HFFc6 (cell line): ENCODE data around the gene GLRA3. TPM values are rescaled to one million over a fixed set of nuclear protein-coding genes. Genes with fewer than 3 reads are reported as not detected.

Experiments used
- DNase-seq: peaks from one replicate; pipeline ENCODE4 v3.0.0-alpha.2; 2018
- H3K27ac Mint-ChIP-seq: 2 replicates; pipeline ENCODE4 v1.8.0; 2020; ENCODE audit warnings: mild to moderate bottlenecking, mixed read lengths
- H3K27me3 Mint-ChIP-seq: 2 replicates; pipeline ENCODE4 v1.8.0; 2021; ENCODE audit warnings: mild to moderate bottlenecking, moderate library complexity, mixed read lengths; ENCODE audit not compliant: insufficient read depth
- H3K36me3 Mint-ChIP-seq: 2 replicates; pipeline ENCODE4 v1.8.0; 2021; ENCODE audit warnings: low read depth, mixed read lengths
- H3K4me1 Mint-ChIP-seq: 2 replicates; pipeline ENCODE4 v1.8.0; 2020; ENCODE audit warnings: low read depth, mixed read lengths
- H3K4me3 Mint-ChIP-seq: 2 replicates; pipeline ENCODE4 v1.8.0; 2020; ENCODE audit warnings: mild to moderate bottlenecking, moderate library complexity, mixed read lengths
- H3K9me3 Mint-ChIP-seq: 2 replicates; pipeline ENCODE4 v1.8.0; 2020; ENCODE audit warnings: mild to moderate bottlenecking, mixed read lengths
- total RNA-seq, 6 experiments: library from RNA; stranded (reverse); fragmentation: NEBNext Ultra II Directional; extraction: Animal tissue kit (Norgen Biotek cat#: 25700); gene quantifications; 2 replicates in 1 of 6; 3 replicates in 5 of 6; pipeline ENCODE4 v1.2.3, GENCODE V29; 2021
- TF ChIP-seq, protein P1 (sequence below): fragments of 200-600 bp; sonication (generic); IDR thresholded peaks from 2 replicates; pipeline ENCODE4 v1.5.0; 2021; ENCODE audit warnings: antibody characterized with exemption, mild to moderate bottlenecking

Gene GLRA3
- total RNA-seq, 6 experiments from 2014 or later: not detected

DNA sequence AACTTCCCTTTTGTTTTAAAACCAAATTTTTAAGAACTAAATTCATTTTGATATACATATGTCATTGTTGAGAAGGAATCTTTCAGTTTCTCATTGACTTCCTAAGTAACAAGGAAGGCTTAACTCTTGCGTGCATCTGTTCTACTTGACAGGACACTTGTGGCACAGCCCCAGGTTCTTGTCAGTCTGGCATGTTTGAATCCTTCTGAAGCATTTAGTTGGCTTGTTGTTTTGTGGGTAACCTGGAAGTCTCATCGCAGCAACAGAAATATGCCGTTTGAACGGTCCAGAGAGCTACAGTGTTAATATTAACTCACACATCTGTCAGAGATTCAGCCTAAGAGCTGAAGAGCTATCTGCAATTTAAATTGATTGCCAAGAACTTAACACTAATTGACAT, 76.0 kb downstream of the GLRA3 start:
- Mint-ChIP-seq H3K36me3 (no peaks in the 10 kb centered on the region), H3K4me3 (no peak overlapping the region), H3K27ac (no peak overlapping the region), H3K27me3 (no peaks in the 10 kb centered on the region), H3K9me3 (peaks cover 11% of the 10 kb centered on the region), H3K4me1 (no peaks in the 10 kb centered on the region)
- TF ChIP-seq, protein P1, sequence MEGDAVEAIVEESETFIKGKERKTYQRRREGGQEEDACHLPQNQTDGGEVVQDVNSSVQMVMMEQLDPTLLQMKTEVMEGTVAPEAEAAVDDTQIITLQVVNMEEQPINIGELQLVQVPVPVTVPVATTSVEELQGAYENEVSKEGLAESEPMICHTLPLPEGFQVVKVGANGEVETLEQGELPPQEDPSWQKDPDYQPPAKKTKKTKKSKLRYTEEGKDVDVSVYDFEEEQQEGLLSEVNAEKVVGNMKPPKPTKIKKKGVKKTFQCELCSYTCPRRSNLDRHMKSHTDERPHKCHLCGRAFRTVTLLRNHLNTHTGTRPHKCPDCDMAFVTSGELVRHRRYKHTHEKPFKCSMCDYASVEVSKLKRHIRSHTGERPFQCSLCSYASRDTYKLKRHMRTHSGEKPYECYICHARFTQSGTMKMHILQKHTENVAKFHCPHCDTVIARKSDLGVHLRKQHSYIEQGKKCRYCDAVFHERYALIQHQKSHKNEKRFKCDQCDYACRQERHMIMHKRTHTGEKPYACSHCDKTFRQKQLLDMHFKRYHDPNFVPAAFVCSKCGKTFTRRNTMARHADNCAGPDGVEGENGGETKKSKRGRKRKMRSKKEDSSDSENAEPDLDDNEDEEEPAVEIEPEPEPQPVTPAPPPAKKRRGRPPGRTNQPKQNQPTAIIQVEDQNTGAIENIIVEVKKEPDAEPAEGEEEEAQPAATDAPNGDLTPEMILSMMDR: no peak
- no peak for DNase-seq

DNA sequence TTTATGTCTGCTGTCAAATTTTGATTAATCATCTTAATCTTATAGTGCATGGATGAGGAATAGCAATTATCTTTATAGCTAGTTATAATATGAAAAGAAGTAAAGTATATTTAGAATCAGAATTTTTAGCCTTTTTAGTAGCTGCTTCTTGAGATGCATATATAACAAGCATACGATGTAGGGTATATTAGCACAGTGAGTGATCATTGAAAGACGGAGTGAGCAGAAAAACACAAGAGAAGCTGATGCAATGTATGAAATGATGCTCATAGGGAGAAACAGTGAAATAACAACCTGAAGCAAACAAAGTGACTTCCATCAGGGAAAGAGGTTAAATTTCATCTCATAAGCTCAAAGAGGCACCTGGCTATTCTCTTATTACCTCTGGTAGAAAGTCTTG, 77.0 kb downstream of the GLRA3 start:
- Mint-ChIP-seq H3K4me3 (no peak overlapping the region), H3K9me3 (peaks cover 13% of the 10 kb centered on the region), H3K27me3 (no peaks in the 10 kb centered on the region), H3K36me3 (no peaks in the 10 kb centered on the region), H3K4me1 (no peaks in the 10 kb centered on the region), H3K27ac (no peak overlapping the region)
- TF ChIP-seq, protein P1: no peak
- DNase-seq: no peak

DNA sequence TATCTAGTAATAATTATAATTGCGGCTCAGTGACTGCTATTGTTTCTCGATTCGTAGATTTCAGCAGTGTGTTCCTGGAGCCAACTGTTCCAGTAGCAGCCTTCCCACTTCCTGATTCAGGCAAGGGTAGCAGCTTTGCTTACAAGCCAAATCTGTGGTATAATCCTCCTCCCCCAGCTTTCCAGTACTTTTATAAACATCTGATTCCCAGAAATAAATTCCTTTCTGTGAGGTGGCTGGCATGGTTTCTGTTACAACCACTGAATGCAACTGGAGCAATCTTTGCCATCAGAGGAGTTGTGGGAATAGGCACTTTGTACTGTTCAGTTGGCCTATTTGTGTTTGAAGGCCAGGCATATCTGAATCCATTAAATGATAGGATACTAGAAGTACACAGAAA, 80.0 kb downstream of the GLRA3 start:
- Mint-ChIP-seq H3K4me1 (no peaks in the 10 kb centered on the region), H3K27ac (no peak overlapping the region), H3K4me3 (no peak overlapping the region), H3K27me3 (no peaks in the 10 kb centered on the region), H3K9me3 (peaks cover 34% of the 10 kb centered on the region), H3K36me3 (no peaks in the 10 kb centered on the region)
- TF ChIP-seq, protein P1: no peak
- DNase-seq: no peak

DNA sequence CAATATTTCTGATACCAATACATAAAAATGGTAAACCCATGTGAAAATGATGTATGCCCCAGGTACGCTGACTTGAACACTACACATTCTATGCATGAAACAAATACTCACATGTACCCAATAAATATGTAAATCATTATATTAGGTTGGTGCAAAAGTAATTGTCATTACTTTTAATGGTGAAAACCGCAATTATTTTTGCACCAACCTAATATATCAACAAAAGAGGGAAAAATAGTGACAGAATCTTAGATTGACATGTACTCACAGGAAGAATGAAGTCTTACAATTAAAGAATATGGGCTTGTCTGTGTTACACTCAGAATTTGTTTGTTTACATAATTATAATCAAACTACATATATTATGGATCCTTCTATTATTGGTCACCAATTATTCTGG, 82.3 kb downstream of the GLRA3 start:
- Mint-ChIP-seq H3K9me3 (peaks cover 40% of the 10 kb centered on the region), H3K27ac (no peak overlapping the region), H3K36me3 (no peaks in the 10 kb centered on the region), H3K27me3 (no peaks in the 10 kb centered on the region), H3K4me3 (no peak overlapping the region), H3K4me1 (no peaks in the 10 kb centered on the region)
- TF ChIP-seq, protein P1: no peak
- DNase-seq: no peak

DNA sequence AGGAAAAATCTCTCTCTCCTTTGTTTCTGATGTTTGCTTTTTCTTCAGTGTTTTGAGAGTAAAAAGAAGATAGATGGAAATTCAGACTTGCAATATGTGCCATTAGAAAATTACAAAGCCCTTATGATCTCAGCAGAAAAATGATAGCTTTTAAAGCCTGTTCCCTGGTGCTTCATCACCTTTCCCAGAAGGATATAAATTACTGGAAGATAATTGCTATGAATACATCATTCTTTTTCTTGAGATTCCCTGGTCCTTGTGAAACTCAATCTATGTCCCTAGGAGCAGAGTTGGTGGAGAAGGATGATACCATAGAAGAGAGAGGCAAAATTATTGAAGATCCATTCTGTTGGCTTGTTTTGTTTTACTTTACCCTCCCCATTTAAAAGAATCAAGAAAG, 86.5 kb downstream of the GLRA3 start:
- Mint-ChIP-seq H3K9me3 (peaks cover 37% of the 10 kb centered on the region), H3K27ac (no peak overlapping the region), H3K4me1 (no peaks in the 10 kb centered on the region), H3K4me3 (no peak overlapping the region), H3K27me3 (no peaks in the 10 kb centered on the region), H3K36me3 (no peaks in the 10 kb centered on the region)
- TF ChIP-seq, protein P1: no peak
- no peak for DNase-seq

DNA sequence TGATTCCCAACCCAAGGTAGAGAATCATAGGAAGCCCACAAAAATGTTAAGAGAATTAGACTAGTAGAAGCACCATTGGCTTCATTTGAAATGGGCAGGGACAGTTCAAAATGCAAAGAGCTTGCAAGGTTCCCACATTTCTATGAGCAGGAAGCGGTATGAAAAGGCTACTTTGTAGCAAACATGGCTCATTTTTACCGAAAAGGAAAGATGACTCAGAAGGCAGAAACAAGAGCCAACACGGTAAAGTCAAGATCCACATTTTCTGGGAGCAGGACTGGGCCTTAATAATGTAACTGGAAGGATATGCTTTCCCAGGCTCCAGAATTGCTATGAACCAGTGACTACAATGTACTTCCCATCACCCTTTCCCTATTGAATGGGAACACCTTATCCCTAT, 89.5 kb downstream of the GLRA3 start:
- DNase-seq: no peak
- Mint-ChIP-seq H3K27ac (no peak overlapping the region), H3K4me3 (no peak overlapping the region), H3K27me3 (no peaks in the 10 kb centered on the region), H3K36me3 (no peaks in the 10 kb centered on the region), H3K4me1 (no peaks in the 10 kb centered on the region), H3K9me3 (peaks cover 36% of the 10 kb centered on the region)
- TF ChIP-seq, protein P1: no peak
